22Rv1 (cell line): ENCODE data around the gene PLGRKT.

Experiments
- CTCF ChIP-seq: fragments of 450-650 bp; IDR thresholded peaks from 2 replicates; pipeline ENCODE4 v1.5.1; 2017; ENCODE audit warnings: mild to moderate bottlenecking
- ZFX ChIP-seq: fragments of 450-650 bp; IDR thresholded peaks from 2 replicates; pipeline ENCODE4 v1.6.1; 2017; ENCODE audit warnings: antibody characterized with exemption, borderline replicate concordance

DNA sequence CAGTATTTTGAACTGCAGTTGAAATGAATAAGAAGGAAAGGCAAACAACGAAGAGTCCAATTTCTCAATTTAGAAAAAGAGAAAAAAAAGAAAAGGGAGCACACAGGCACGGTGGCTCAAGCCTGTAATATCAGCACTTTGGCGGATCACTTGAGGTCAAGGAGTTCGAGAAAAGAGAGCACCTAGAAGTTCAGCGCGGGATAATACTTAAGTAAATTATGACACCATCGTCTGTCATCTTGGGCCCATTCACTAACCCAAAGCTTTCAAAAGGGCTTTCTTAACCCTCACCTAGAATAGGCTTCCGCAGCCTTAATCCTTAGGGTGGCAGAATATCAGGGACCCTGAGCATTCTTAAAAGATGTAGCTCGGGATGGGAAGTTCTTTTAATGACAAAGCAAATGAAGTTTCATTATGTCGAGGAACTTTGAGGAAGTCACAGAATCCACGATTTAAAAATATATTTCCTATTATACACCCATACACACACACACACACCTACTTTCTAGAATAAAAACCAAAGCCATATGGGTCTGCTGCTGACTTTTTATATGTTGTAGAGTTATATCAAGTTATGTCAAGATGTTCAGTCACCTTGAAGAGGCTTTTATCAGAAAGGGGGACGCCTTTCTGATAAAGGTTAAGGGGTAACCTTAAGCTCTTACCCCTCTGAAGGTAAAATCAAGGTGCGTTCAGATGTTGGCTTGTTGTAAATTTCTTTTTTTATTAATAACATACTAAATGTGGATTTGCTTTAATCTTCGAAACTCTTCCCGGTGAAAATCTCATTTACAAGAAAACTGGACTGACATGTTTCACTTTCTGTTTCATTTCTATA, 12.0 kb upstream of the PLGRKT start:
- TF ChIP-seq CTCF (no peak), ZFX (no peak)
